DMS153 treated with DMSO at 0.1 percent for 48 hours (cell line): Measurements from ENCODE around the gene TTLL9.

Experiments used
- DNase-seq: peaks from one replicate; lab custom pipeline; 2025; ENCODE audit not compliant: unreplicated experiment; lab: John Stamatoyannopoulos, UW

Gene TTLL9

DNA sequence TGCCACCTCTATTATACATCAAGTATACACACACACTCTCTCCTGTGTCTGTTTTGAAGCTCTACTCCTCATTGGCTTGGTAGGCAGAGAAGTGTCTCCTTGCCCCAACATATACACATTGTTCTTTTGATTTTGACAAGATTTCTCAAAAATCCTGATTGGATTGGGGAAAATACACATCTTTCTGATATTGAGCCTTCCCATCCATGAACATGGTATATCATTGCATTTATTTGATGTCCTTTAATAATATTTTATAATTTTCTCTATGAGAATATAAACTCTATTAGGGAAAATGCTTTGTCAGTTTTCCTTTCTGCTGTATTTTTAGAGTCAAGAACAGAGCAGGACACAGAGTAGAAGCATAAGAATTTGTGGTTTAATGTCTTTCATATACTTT, 7.2 kb downstream of the TTLL9 start:
- no peak for DNase-seq

DNA sequence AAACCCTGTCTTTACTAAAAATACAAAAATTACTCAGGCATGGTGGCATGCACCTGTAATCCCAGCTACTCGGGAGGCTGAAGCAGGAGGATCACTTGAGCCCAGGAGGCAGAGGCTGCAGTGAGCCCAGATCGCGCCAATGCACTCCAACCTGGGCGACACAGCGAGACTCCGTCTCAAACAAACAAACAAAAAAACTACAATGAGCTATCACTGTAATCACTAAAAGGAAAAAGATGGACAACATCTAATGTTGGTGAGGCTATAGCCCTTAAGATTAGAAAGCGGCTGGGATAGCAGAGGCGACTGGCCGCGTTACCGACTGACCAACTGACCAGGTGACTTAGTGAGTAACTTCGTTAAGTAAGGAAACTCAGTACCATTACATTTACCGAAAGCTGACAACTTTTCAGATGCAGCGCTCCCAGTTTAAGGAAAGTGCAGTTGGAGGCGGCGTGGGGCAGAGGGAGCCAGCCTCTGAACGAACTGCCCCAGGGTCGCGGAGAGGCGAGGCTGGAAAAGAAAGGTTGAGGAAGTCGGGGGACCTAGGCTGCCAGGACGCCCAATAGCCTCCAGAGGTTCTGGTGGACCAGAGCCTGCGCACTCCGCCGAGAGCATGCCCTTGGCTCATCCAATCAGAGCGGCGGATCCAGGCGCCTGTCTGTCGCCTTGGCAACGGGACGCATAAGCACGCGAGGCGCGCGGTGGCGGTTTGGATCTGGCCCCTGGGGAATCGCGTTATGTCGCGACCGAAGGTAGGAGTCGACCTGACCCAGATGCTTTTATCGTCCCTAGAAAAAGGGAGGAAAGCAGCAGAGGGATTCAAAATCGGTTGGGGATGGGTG, 8.9 kb downstream of the TTLL9 start:
- DNase-seq = peak; percentile 84

DNA sequence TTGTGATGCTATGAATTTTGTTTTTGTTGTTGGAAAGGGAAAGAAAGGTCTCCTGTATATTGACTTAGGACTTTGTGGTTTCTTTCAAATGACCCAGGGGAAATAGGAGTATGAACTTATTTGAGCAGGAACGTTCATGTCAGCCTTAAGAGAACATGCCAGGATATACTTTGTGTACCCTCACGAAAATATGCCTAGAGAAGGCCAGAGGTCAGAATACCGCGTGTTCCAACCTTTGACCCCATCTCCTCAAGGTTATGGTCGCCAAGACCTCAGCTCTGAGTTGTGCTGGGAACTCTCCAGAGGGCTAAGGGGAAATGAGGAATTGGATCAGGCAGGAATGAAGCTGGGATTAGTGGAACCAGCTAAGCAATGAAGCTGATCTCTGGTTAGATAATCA, 11.5 kb downstream of the TTLL9 start:
- DNase-seq = no peak

DNA sequence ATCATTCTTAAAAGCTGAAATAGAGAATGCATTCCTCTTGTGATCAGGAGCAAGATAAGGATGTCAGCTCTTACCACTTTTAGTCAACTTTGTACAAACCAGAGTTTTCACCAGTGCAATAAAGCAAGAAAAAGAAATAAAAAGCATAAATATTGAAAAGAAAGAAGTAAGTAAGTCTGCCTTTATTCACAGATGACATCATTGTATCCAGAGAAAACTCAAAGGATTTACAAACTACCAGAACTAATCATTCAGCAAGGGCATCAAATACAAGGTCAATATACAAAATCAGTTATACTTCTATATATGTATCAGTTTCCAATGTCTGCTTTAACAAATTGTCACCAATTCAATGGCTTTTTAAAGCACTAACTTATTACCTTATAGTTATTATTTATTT, 13.4 kb downstream of the TTLL9 start:
- no peak for DNase-seq

DNA sequence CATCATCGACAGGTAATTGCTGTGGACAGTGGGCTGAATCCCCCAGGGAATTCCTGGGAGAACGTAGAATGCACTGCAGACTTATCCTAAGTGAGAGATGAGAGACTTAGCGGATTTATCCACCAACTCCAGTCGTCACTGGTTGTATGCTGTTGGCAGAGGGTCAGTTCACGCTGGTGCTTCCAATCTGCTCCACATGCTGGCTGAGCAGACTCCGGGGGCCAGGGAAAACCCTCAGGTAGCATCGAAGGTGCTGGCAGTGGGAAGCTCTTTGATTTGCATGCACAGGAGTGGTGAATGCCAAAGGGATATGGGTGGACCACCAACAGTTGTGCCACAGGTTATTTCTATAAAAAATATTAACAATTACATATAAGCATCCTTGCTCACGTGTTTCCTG, 20.2 kb downstream of the TTLL9 start:
- DNase-seq = no peak

DNA sequence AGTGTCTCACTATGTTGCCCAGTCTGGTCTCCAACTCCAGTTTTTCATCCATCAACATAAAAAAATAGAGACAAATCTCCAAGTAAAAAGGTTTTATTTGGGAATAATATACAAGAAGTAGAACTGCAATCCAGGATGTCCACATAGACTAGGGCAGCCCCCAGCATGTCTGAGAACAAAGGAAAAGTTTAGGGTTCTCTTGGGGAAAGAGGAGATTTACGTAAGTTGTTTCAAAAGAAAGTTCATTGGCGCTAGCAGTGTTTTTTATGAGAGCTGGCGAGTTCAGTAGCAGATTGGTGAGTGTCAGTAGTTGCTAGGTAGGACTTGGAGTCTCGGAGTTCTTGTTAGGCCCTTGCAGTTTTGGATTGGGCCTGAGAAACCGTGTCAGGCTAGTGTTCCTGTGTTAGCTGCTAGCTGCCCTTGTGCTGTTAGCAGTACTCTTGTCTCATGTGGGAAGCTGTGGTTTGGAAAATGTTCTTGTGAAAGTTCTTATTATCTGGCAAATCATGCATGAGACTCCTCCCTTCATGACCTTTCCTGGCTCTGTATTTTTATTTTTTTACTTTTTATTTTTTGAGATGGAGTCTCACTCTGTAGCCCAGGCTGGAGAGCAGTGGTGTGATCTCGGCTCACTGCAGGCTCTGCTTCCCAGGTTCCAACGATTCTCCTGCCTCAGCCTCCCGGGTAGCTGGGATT, 24.7 kb downstream of the TTLL9 start:
- DNase-seq = no peak

DNA sequence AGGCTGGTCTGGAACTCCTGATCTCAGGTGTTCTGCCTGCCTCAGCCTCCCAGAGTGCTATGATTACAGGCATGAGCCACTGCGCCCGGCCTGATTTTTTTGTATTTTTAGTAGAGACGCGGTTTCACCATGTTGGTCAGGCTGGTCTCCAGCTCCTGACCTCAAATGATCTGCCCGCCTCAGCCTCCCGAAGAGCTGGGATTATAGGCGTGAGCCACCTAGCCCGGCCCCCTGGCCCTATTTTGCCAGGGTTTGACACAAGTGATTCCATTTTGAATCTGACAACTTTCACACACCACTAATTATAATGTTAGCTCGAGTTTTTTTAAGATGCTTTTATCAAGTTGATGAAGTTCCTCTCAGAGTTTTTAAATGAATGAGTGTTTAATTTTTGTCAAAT, 25.6 kb downstream of the TTLL9 start:
- DNase-seq = no peak

DNA sequence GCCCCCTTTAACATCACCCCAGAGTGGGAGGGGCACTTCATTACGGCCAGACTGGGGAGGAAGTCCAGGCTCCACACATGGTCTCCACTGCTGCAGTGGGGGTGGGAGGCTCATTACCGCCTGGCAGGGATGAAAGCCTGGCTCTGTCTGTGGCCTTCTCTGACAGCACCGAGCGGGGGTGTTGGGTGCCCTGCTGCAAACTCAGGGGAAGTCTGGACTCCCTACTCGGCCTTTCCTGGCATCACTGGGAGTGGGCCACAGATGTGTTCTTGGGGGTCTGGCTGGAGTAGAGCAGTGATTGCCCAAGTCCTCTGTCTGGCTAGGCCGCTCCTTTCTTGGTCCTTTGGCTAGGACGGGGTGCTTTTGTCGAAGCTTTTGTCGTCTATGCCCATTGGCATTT, 27.1 kb downstream of the TTLL9 start:
- no peak for DNase-seq

DNA sequence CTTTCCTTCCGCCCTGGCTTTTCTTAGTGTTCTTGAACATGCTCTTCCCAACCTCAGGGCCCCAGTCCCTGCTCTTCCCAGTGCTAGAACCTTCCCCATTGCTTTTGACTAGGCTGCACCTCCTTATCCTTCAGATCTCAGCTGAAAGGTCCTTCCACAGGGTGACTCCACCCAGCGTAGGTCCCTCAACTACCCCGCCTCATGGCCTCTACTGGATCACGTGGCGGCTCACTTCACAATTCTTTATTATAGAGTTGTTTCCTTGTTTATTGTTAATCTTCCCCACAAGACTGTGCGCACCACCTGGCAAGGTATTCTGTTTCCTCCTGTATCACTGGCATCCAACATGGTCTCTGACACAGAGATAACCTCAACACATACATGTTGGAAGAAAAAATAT, 31.2 kb downstream of the TTLL9 start:
- no peak for DNase-seq

DNA sequence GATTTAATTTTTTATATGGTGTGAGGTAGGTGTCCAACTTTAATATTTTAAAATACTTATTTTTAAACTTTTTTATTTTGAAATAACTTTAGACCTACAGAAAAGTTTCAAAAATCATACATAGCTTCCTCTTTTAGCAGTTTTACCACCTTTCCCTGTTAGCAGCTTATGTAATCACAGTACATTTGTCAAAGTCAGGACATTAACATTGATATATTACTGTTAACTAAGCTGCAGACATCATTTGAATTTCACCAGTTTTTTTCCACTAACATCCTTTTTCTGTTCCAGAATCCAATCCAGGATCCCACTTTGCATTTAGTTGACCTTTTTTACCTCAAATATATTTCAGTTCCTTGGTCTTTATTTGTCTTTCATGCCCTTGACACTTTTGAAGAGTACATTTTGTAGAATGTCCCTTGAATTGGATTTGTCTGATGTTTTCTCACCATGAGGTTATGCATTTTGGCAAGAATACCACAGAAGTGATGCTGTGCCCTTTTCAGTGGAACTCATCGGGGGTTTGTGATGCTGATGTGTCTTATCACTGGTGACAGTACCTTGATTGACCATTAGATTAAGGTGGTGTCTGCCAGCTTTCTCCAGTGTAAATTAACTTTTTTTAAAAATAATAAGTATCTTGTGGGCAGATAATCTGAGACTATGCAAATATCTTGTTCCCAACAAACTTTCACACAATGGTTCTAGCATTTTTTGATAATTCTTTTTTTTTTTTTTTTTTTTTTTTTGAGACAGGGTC, 33.4 kb downstream of the TTLL9 start:
- DNase-seq = no peak

DNA sequence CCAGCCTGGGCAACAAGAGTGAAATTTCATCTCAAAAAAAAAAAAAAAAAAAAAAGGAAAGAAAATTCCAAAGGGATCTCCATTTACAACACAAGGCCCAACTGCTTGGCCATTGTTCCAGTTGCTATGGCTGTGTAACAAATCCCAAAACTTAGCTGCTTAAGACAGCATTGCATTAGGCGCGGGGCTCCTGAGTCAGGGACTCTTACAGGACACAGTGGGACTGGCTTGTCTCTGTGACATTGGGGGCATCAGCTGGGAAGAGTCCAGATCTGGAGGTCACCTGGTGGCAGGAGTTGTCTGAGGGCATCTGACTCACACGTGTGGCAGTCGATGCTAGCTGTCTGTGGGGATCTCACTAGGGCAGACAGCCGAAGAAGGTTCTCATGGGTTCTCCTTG, 35.6 kb downstream of the TTLL9 start:
- no peak for DNase-seq

DNA sequence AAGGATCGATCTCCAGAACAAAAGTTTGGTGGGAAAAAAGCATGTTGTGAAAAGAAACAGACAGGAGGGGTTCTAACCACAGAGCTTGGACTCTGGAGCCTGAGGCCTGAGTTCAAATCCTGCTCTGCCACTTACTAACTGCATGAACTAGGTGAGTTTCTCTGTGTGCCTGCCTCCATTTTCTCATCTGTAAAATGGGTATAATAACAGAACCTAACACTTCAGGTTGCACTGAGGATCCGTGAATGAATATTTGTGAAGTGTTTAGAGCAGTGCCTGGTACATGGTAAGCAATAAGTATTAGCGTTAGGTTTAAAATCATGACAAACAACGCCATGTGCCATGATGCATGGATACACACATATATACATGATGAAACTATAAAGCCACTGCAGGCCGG, 36.6 kb downstream of the TTLL9 start:
- DNase-seq = no peak

DNA sequence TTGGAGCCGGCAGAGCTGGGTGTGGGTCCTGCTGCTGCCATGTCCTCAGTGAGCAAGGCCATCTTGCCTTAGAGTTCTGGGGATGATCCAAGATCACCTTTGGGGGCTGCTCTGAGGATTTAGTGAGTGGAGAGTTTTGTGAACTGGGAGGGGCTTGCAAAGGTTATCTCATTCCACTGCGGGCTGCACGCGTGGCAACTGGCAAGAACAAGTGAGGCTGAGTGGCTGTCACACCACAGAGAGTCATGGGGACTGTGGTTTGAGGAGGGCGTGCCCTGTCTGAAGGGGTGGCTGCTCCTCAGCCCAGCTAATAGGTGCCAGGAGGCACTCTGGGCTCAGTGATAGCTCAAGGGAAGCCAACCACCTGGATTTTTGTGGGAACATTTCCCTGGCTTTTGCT, 37.6 kb downstream of the TTLL9 start:
- DNase-seq = no peak

DNA sequence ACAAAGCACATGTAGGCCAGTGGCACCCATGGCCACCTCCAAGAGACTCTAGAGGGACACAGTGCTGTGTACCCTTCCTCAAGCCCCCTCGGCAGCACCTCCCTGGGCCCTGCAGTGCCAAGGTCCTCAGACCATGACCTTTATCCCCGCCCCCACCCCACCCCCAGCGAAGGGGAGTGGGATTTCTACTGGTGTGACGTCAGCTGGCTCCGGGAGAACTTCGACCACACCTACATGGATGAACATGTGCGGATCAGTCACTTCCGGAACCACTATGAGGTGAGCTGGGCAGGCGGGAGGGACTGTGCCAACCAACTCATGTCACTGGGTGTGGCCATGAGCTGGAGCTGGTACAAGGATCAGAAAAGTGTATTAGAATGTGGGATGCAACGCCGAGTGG, 38.0 kb downstream of the TTLL9 start:
- no peak for DNase-seq

DNA sequence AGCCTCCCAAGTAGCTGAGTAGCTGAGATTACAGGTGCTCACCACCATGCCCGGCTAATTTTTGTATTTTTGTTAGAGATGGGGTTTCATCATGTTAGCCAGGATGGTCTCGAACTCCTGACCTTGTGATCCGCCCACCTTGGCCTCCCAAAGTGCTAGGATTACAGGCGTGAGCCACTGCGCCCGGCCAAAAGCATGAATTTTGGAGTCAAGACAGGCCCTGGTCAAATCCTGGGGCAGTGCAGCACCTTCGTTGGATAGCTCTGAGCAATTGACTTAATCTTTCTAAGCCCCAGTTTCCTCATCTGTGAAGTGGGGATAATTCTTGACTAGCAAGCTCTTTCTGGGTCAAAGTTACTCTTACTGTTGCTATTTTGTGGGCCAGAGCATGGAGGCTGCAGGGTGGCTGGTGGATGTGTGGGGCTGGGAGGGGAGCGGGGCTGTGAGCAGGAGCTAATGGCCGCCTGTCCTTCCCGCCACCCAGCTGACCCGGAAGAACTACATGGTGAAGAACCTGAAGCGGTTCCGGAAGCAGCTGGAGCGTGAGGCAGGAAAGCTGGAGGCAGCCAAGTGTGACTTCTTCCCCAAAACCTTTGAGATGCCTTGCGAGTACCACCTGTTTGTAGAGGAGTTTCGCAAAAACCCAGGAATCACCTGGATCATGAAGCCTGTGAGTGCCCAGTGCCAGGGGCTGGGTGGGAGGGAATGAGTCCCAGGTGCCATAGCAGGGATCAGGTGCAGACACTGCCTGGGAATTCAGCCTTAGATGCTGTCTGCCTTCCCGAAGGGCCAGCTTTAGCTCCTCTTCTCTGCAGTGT, 39.0 kb downstream of the TTLL9 start:
- no peak for DNase-seq

DNA sequence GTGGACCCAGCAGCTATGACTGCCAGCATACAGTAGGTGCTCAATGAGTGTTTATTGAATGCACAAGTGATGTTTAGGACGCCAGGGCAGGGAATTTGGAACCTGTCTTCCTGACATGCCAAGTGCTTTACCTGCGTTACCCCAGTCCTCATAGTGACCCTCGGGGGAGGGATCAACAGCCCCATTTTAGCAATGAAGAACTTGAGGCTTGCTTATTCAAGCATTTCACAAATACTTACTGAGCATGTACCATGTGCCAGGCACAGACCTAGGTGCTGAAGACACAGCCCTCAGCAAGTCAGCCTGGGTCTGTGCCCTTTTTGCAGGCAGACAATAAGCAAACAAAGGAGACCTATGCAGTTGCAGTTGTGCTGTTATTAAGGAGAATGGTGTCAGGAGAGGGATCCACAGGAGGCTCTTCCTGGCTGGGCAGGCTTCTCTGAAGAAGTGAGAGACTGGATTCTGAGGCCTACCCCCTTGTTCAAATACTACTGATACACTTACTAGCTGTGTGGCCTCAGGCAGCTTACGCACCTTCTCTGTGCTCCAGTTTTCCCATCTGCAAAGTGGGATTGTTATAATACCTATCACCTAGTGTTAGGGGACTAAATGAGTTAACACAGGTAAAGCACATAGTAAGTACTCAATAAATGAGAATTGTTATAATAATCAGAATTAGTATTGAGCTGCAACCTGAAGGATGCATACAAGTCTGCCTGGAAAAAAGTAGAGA, 39.8 kb downstream of the TTLL9 start:
- DNase-seq = no peak

DNA sequence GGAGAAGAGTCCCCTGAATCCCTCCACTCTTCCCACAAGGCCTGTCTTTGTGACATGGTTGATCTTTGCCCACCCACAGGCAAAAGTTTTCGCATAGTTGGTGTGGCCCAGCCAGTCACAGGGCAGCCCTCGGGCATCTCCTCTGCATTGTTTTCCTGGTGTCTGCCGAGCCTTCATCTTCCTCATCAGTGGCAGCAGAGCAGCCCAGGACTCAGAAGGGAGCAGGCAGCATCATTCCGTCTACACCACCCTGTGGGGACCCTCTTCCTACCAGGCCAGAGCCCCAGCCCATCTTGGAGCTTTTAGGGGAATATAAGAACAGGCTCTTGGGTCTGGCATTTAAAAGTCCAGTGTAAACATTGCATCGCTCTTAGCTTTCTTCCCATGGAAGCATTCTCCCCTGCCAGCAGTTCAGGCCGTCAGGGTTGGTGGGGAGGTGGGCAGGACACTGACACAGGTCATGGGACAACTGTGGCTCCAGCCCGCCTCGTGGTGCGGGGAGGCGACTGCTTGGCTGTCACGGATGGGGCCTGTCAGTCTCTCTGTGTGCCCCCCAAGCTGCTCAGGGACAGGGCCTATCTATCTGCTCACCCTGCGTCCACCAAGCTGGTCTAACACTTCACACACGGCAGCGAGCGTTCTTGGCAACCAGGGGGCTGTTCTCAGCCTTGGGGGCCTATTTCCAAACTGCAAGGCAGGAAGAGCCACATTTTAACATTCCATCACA, 43.2 kb downstream of the TTLL9 start:
- DNase-seq = no peak

DNA sequence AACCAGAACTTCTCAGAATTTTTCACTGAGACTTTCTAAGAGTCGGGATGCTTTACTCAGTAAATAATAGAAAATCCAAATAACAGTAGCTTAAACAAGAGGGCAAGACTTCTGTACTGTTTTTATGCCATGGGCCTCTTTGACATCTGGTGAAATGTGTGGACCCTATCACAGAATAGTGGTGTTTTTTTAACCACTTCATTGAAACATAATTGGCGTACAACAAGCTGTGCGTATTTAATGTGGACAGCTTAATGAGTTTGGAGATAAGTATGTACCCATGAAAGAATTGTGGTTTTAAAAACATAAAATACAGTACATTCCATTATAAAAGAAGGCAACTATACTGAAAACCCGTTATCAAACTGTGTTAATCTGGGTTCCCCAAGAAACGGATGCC, 43.7 kb downstream of the TTLL9 start:
- no peak for DNase-seq

DNA sequence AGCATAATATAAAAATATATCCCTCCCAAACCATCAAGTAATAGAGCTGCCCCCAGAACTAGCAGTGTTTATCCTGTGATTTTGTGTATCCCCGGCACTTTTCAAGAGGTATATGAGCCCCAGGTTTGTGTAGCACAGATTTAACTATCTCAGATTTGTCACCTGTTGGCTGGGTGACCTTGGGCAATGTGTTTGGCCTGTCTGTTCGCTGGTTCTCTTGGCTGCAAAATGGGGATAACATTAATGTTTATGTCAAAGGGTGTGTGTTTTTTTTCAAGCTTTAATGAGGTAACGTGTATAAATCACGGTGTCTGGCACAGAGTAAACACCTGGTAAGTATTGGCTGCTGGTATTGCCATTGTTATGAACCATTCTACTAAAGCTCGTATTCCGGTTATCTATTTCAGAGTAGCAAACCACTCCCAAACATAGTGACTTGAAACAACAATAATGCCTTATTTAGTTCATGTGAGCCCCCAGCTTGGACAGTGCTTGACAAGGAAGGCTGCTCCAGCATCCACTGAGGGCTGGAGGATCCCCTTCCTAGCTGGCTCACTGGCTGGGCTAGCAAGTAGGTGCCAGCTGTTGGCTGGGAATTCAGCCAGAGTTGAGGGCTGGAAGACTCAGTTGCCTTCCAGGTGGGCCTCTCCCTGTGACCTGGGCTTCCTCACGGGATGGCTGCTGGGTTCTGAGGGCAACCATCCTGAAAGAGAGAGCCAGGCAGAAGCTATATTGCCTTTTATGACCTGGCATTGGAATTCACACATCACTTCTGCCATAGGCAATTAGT, 45.3 kb downstream of the TTLL9 start:
- DNase-seq = no peak
